K562 (cell line): ENCODE results near the gene AKNAD1. TPM values are rescaled to one million over a fixed set of nuclear protein-coding genes. Genes with fewer than 3 reads are reported as not detected.

ENCODE experiments used
- ATAC-seq: fragments of 200-7000 bp; cut with Tn5 transposase; 3 replicates; pipeline ENCODE4 v1.9.1; 2020; ENCODE audit warnings: moderate library complexity
- BruUV-seq: library from RNA; stranded (reverse); fragments of 400-500 nt; replicated peaks from 2 replicates; lab custom pipeline; 2021; lab: Mats Ljungman, UMichigan
- CTCF ChIA-PET: fragments of 300-600 bp; formaldehyde crosslinking; extraction: SDS; loops from one replicate; lab custom pipeline; 2021; ENCODE audit warnings: low intra/inter-chr PET ratio; lab: Yijun Ruan, JAX
- POLR2A ChIA-PET: fragments of 300-600, 350-650 bp; sonication (Branson Sonifier 250); formaldehyde crosslinking; extraction: SDS; loops from one replicate; lab custom pipeline; 2021; ENCODE audit warnings: antibody characterized with exemption, inconsistent platforms; lab: Yijun Ruan, JAX
- DNase-seq, 4 experiments: peaks; one replicate each; pipeline versions ENCODE4 v3.0.0 to v3.0.0-alpha.2; 2011 to 2018; ENCODE audit warnings: low spot score in 3 of 4, mixed read lengths in 3 of 4; ENCODE audit errors: extremely low read depth in 1 of 4
- FAIRE-seq: peaks from 2 replicates; lab custom pipeline; 2011; peaks lifted over from hg19 to GRCh38; lab: Jason Lieb, UNC
- H2AFZ ChIP-seq: 2 replicates; pipeline ENCODE4 v1.6.0; 2011; ENCODE audit warnings: low read depth, low read length, control low read depth, inconsistent platforms
- H3K27ac ChIP-seq: fragments of 200-600 bp; 3 replicates; pipeline ENCODE4 v1.8.0; 2011; ENCODE audit warnings: low read depth, mild to moderate bottlenecking, control low read depth, inconsistent platforms, low read length, moderate library complexity, mixed read lengths; ENCODE audit errors: extremely low read depth
- H3K27me3 ChIP-seq, 2 experiments: fragments of 300-600 bp in 1 of 2; 2 replicates in 1 of 2; 3 replicates in 1 of 2; pipeline versions ENCODE4 v1.6.0 to v1.8.0; 2011; ENCODE audit warnings: inconsistent platforms in 2 of 2, low read length in 2 of 2, mild to moderate bottlenecking in 1 of 2, mixed read lengths in 1 of 2, moderate library complexity in 1 of 2; ENCODE audit not compliant: control insufficient read depth in 2 of 2, insufficient read depth in 2 of 2
- H3K36me3 ChIP-seq: fragments of 300-600 bp; 3 replicates; pipeline ENCODE4 v1.8.0; 2011; ENCODE audit warnings: mild to moderate bottlenecking, low read length, inconsistent platforms; ENCODE audit not compliant: control insufficient read depth, insufficient read depth
- H3K4me1 ChIP-seq, 2 experiments: fragments of 200-600 bp in 1 of 2; replicated peaks in 1 of 2; 2 replicates in 1 of 2; 3 replicates in 1 of 2; pipeline versions ENCODE4 v1.5.1 to v1.8.0; 2011; ENCODE audit warnings: inconsistent platforms in 2 of 2, low read length in 2 of 2, mild to moderate bottlenecking in 1 of 2, mixed read lengths in 1 of 2, moderate library complexity in 1 of 2; ENCODE audit not compliant: control insufficient read depth in 2 of 2, insufficient read depth in 2 of 2
- H3K4me2 ChIP-seq: 2 replicates; pipeline ENCODE4 v1.6.1; 2011; ENCODE audit warnings: low read length, control low read depth, inconsistent platforms, mixed read lengths; ENCODE audit not compliant: insufficient read depth
- H3K4me3 ChIP-seq: fragments of 200-600 bp; sonication (generic), shearing (Covaris generic); 2 replicates; pipeline ENCODE4 v1.5.1; 2016; ENCODE audit warnings: control low read depth, inconsistent platforms
- H3K79me2 ChIP-seq: fragments of 200-600 bp; 3 replicates; pipeline ENCODE4 v1.8.0; 2011; ENCODE audit warnings: low read length, inconsistent platforms; ENCODE audit not compliant: control insufficient read depth, insufficient read depth
- H3K9ac ChIP-seq, 2 experiments: 2 replicates each; pipeline versions ENCODE4 v1.6.0 to v1.6.1; 2011; ENCODE audit warnings: low read depth in 2 of 2, low read length in 2 of 2, control low read depth in 1 of 2, inconsistent platforms in 1 of 2, mild to moderate bottlenecking in 1 of 2, mixed read lengths in 1 of 2; ENCODE audit not compliant: insufficient read depth in 1 of 2
- H3K9me1 ChIP-seq: one replicate; pipeline ENCODE4 v1.6.0; 2011; ENCODE audit warnings: inconsistent platforms, mild to moderate bottlenecking, low read length, moderate library complexity; ENCODE audit not compliant: control insufficient read depth, insufficient read depth
- H3K9me3 ChIP-seq: replicated peaks from 2 replicates; pipeline ENCODE4 v1.5.1; 2011; ENCODE audit warnings: low read depth, low read length, inconsistent platforms; ENCODE audit not compliant: control insufficient read depth, insufficient read depth
- H4K20me1 ChIP-seq: replicated peaks from 2 replicates; pipeline ENCODE4 v1.6.1; 2011; ENCODE audit warnings: low read length, inconsistent platforms, mixed read lengths; ENCODE audit not compliant: control insufficient read depth, insufficient read depth
- CHCHD3 ChIP-seq: fragments of 250-450 bp; sonication (Bioruptor Pico); IDR thresholded peaks from 2 replicates; pipeline ENCODE4 v2.1.2; 2022; ENCODE audit warnings: mild to moderate bottlenecking
- HLTF ChIP-seq: fragments of 450-650 bp; IDR thresholded peaks from 2 replicates; pipeline ENCODE4 v1.6.1; 2016
- OTX1 ChIP-seq: fragments of 450-650 bp; formaldehyde crosslinking; IDR thresholded peaks from 2 replicates; pipeline ENCODE4 v1.4.0; 2022; ENCODE audit warnings: mild to moderate bottlenecking
- RHOXF2B ChIP-seq: fragments of 250-450 bp; sonication (Bioruptor Pico); conservative IDR thresholded peaks from 2 replicates; pipeline ENCODE4 v1.5.1; 2021
- SNIP1 ChIP-seq: fragments of 450-650 bp; IDR thresholded peaks from 2 replicates; pipeline ENCODE4 v1.7.1; 2017; ENCODE audit warnings: low read depth, mild to moderate bottlenecking
- WGBS: fragments of 100-300 bp; shearing (Covaris generic); methylation state at CpG from one replicate; pipeline ENCODE4 v1.1.6; 2016; ENCODE audit warnings: low coverage, mixed read lengths; ENCODE audit not compliant: insufficient coverage; ENCODE audit errors: missing lambda C conversion rate; 5-methylcytosine and 5-hydroxymethylcytosine counted together
- in situ Hi-C: fragments of 300-500 bp; cut with MboI; formaldehyde crosslinking; loops from 4 replicates; pipeline ENCODE4 v1.15.0; 2018; ENCODE audit warnings: inconsistent platforms, mixed read lengths
- intact Hi-C: fragments of 100-400 bp; cut with micrococcal nuclease; formaldehyde crosslinking; loops from 2 replicates; pipeline ENCODE4 v1.14.2; 2022
- polyA plus RNA-seq, 8 experiments: library from polyadenylated mRNA; depleted of rRNA in 4 of 8; stranded (reverse) in 5 of 8; unstranded in 3 of 8; fragments of >200 nt; fragmentation: Nextera tagmentation in 2 of 8; fragmentation: Illumina TruSeq in 1 of 8; extraction: Ambion mirVana in 2 of 8; extraction: Trizol in 1 of 8; gene quantifications; 2 replicates each; pipeline versions ENCODE4 v1.2.1 to v1.2.3, GENCODE V29; 2011 to 2014; ENCODE audit warnings: inconsistent platforms in 1 of 8, missing spikeins in 1 of 8
- total RNA-seq, 7 experiments: library from RNA; depleted of rRNA in 6 of 7; stranded (reverse); fragments of >200 nt in 6 of 7; fragmentation: Illumina TruSeq in 2 of 7; extraction: Trizol in 2 of 7; gene quantifications; 2 replicates each; pipeline versions ENCODE4 v1.2.1 to v1.2.3, GENCODE V29; 2011 to 2021; ENCODE audit warnings: low replicate concordance in 1 of 7
- TF ChIP-seq, protein P1 (sequence below): fragments of 250-450 bp; sonication (Bioruptor Pico); IDR thresholded peaks from 2 replicates; pipeline ENCODE4 v1.8.0; 2022; ENCODE audit warnings: moderate library complexity, mild to moderate bottlenecking, inconsistent platforms
- TF ChIP-seq, protein P2 (sequence below): sonication (generic); formaldehyde crosslinking; IDR thresholded peaks from 2 replicates; pipeline ENCODE4 v1.8.1; 2023; ENCODE audit warnings: mild to moderate bottlenecking, missing genetic modification reagents

Gene AKNAD1
- total and polyA plus RNA-seq, 9 of the 15 experiments (the other 6 are each of a cell fraction or from before 2014, with no cell fraction given), result 0.13 to 0.30 TPM; not detected in 7

DNA sequence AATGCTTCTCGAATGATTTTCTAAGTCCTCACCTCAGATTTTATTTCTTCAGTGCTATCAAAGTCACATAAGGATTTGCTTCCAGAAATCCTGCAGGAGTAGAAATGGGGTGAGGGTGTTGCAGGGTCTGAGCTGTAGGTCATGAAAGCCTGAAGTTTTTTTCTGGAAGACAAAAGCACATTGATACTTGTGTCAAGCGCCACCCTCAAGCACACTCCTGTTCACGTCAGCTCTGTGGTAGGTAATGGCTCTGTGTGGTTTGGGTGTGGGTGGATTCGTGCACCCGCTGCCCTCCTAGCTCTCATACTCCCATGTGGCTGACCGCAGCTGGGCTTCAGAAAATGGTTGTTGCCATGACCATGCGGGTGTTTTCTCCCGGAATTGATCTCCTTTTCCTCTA lies 39.9 kb downstream of the AKNAD1 start:
- H3K4me3 ChIP-seq, result no peak overlapping the region
- no peaks in the 10 kb centered on the region for H3K36me3 ChIP-seq
- H3K4me2 ChIP-seq, result no peak overlapping the region
- in situ Hi-C loops (no loop called here), intact Hi-C loops (loop anchor here (5.0 to 10.0 kb wide), 2 partner anchors 105 to 172 kb away; partner anchors contain the start of gene FNDC7)
- peak; percentile 32; the same call in 1 of the 3 replicates for ATAC-seq
- DNase-seq, result no peak
- peak overlapping the region; percentile 68 for H2AFZ ChIP-seq
- no TSS peak for BruUV-seq
- no peaks in the 10 kb centered on the region for H3K9me3 ChIP-seq
- no peak for FAIRE-seq
- TF ChIP-seq, protein P1, sequence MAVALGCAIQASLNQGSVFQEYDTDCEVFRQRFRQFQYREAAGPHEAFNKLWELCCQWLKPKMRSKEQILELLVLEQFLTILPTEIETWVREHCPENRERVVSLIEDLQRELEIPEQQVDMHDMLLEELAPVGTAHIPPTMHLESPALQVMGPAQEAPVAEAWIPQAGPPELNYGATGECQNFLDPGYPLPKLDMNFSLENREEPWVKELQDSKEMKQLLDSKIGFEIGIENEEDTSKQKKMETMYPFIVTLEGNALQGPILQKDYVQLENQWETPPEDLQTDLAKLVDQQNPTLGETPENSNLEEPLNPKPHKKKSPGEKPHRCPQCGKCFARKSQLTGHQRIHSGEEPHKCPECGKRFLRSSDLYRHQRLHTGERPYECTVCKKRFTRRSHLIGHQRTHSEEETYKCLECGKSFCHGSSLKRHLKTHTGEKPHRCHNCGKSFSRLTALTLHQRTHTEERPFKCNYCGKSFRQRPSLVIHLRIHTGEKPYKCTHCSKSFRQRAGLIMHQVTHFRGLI (CRISPR knock-in tag), result no peak
- no peak for TF ChIP-seq CHCHD3
- no peak for TF ChIP-seq RHOXF2B (CRISPR knock-in tag)
- TF ChIP-seq, protein P2, sequence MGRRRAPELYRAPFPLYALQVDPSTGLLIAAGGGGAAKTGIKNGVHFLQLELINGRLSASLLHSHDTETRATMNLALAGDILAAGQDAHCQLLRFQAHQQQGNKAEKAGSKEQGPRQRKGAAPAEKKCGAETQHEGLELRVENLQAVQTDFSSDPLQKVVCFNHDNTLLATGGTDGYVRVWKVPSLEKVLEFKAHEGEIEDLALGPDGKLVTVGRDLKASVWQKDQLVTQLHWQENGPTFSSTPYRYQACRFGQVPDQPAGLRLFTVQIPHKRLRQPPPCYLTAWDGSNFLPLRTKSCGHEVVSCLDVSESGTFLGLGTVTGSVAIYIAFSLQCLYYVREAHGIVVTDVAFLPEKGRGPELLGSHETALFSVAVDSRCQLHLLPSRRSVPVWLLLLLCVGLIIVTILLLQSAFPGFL, result no peak
- no peak for TF ChIP-seq OTX1 (CRISPR knock-in tag)
- TF ChIP-seq SNIP1, result no peak
- no peak for TF ChIP-seq HLTF
- no peaks in the 10 kb centered on the region for H3K9me1 ChIP-seq
- no peak overlapping the region for H3K9ac ChIP-seq
- no peak overlapping the region for H3K27ac ChIP-seq
- POLR2A ChIA-PET, result interaction anchor here (0.7 to 1.5 kb wide), 7 partner anchors 9 to 124 kb away, joined by 3 to 7 read pairs (median 4); partner anchors contain the start of gene PRPF38B
- CTCF ChIA-PET, result no interaction called here
- WGBS, result 54% methylated on average over 8 of the region's 8 CpGs
- no peaks in the 10 kb centered on the region for H4K20me1 ChIP-seq
- H3K27me3 ChIP-seq, result no peaks in the 10 kb centered on the region
- no peaks in the 10 kb centered on the region for H3K79me2 ChIP-seq
- peaks cover 0 to 14% of the 10 kb centered on the region in 2 experiments; a peak in 3 of 5 replicates for H3K4me1 ChIP-seq
